ENCODE measurements around the gene MYRIP.

The MYRIP gene

GRCh38 chr3:40143283-40144090 lies 334.1 kb downstream of the MYRIP start:
- no peak for DNase-seq

GRCh38 chr3:40148827-40149226 lies 339.4 kb downstream of the MYRIP start:
- no peak for DNase-seq

- DNase-seq = no peak
Measured at GRCh38 chr3:40152482-40153133, 343.2 kb downstream of the MYRIP start.

- no peak for DNase-seq
Measured at GRCh38 chr3:40160933-40161332, 351.5 kb downstream of the MYRIP start.

- no peak for DNase-seq
Measured at GRCh38 chr3:40162616-40163015, 353.2 kb downstream of the MYRIP start.

GRCh38 chr3:40166997-40167396 lies 357.6 kb downstream of the MYRIP start:
- no peak for DNase-seq

GRCh38 chr3:40167958-40168357 lies 358.5 kb downstream of the MYRIP start:
- DNase-seq = no peak

GRCh38 chr3:40169983-40170382 lies 360.6 kb downstream of the MYRIP start:
- no peak for DNase-seq

GRCh38 chr3:40170395-40170794 lies 361.0 kb downstream of the MYRIP start:
- DNase-seq = no peak

- no peak for DNase-seq
Measured at GRCh38 chr3:40172560-40172959, 363.2 kb downstream of the MYRIP start.

- no peak for DNase-seq
Measured at GRCh38 chr3:40173227-40173721, 363.9 kb downstream of the MYRIP start.

- DNase-seq = no peak
Measured at GRCh38 chr3:40178012-40178594, 368.7 kb downstream of the MYRIP start.

- peak; percentile 76 for DNase-seq
Measured at GRCh38 chr3:40179016-40179415, 369.6 kb downstream of the MYRIP start.

- DNase-seq = no peak
Measured at GRCh38 chr3:40181182-40181581, 371.8 kb downstream of the MYRIP start.

- no peak for DNase-seq
Measured at GRCh38 chr3:40185029-40185695, 375.8 kb downstream of the MYRIP start.

GRCh38 chr3:40186508-40186907 lies 377.1 kb downstream of the MYRIP start:
- no peak for DNase-seq

- DNase-seq = no peak
Measured at GRCh38 chr3:40187945-40188344, 378.5 kb downstream of the MYRIP start.

- no peak for DNase-seq
Measured at GRCh38 chr3:40189118-40189517, 379.7 kb downstream of the MYRIP start.

- DNase-seq = no peak
Measured at GRCh38 chr3:40190056-40190455, 380.6 kb downstream of the MYRIP start.

- no peak for DNase-seq
Measured at GRCh38 chr3:40191251-40191650, 381.8 kb downstream of the MYRIP start.

GRCh38 chr3:40191850-40192448 lies 382.5 kb downstream of the MYRIP start:
- DNase-seq = no peak

GRCh38 chr3:40192628-40193027 lies 383.2 kb downstream of the MYRIP start:
- DNase-seq = no peak

- DNase-seq = no peak
Measured at GRCh38 chr3:40196966-40197365, 387.6 kb downstream of the MYRIP start.

Data from left hindlimb (tissue), 1 donor.